Measurements from ENCODE around the gene EEIG2.

Gene EEIG2

GRCh38 chr1:108554682-108555427, 5.0 kb upstream of the EEIG2 start:
- Histone ChIP-seq H3K36me3 (ENCODE audit: control insufficient read depth, insufficient read depth, low read length) (no peaks in the 10 kb centered on the region), H3K4me1 (ENCODE audit: control insufficient read depth, insufficient read depth, low read length) (peaks cover 3% of the 10 kb centered on the region), H3K4me3 (ENCODE audit: low read length) (no peak overlapping the region), H3K27ac (ENCODE audit: low read depth, low read length) (no peak overlapping the region), H3K27me3 (ENCODE audit: control insufficient read depth, insufficient read depth, low read length) (no peaks in the 10 kb centered on the region), H3K9ac (ENCODE audit: low read length) (no peak overlapping the region)

GRCh38 chr1:108556066-108556465, 3.8 kb upstream of the EEIG2 start:
- Histone ChIP-seq H3K36me3 (ENCODE audit: control insufficient read depth, insufficient read depth, low read length) (no peaks in the 10 kb centered on the region), H3K4me1 (ENCODE audit: control insufficient read depth, insufficient read depth, low read length) (peaks cover 7% of the 10 kb centered on the region), H3K27ac (ENCODE audit: low read depth, low read length) (no peak overlapping the region), H3K4me3 (ENCODE audit: low read length) (no peak overlapping the region), H3K27me3 (ENCODE audit: control insufficient read depth, insufficient read depth, low read length) (no peaks in the 10 kb centered on the region), H3K9ac (ENCODE audit: low read length) (no peak overlapping the region)

GRCh38 chr1:108556499-108556898, 3.4 kb upstream of the EEIG2 start:
- Histone ChIP-seq H3K9ac (ENCODE audit: low read length) (no peak overlapping the region), H3K27ac (ENCODE audit: low read depth, low read length) (no peak overlapping the region), H3K36me3 (ENCODE audit: control insufficient read depth, insufficient read depth, low read length) (no peaks in the 10 kb centered on the region)

GRCh38 chr1:108557296-108557695, 2.6 kb upstream of the EEIG2 start:
- Histone ChIP-seq H3K9ac (ENCODE audit: low read length) (no peak overlapping the region), H3K27me3 (ENCODE audit: control insufficient read depth, insufficient read depth, low read length) (no peaks in the 10 kb centered on the region), H3K4me3 (ENCODE audit: low read length) (no peak overlapping the region), H3K27ac (ENCODE audit: low read depth, low read length) (no peak overlapping the region), H3K36me3 (ENCODE audit: control insufficient read depth, insufficient read depth, low read length) (no peaks in the 10 kb centered on the region), H3K4me1 (ENCODE audit: control insufficient read depth, insufficient read depth, low read length) (peaks cover 7% of the 10 kb centered on the region)

More at GRCh38 chr1:108556499-108556898, 3.4 kb upstream of the EEIG2 start:
- Histone ChIP-seq H3K4me3 (ENCODE audit: low read length) (no peak overlapping the region), H3K4me1 (ENCODE audit: control insufficient read depth, insufficient read depth, low read length) (peaks cover 7% of the 10 kb centered on the region), H3K27me3 (ENCODE audit: control insufficient read depth, insufficient read depth, low read length) (no peaks in the 10 kb centered on the region)

- peak overlapping the region; percentile 80 for H3K4me3 ChIP-seq (ENCODE audit: low read length)
- H3K27ac ChIP-seq (ENCODE audit: low read depth, low read length), result no peak overlapping the region
- peak overlapping the region; percentile 74 for H3K9ac ChIP-seq (ENCODE audit: low read length)
- no peaks in the 10 kb centered on the region for H3K36me3 ChIP-seq (ENCODE audit: control insufficient read depth, insufficient read depth, low read length)
- peaks cover 7% of the 10 kb centered on the region for H3K4me1 ChIP-seq (ENCODE audit: control insufficient read depth, insufficient read depth, low read length)
- H3K27me3 ChIP-seq (ENCODE audit: control insufficient read depth, insufficient read depth, low read length), result no peaks in the 10 kb centered on the region
Observed at GRCh38 chr1:108560189-108560873, 431 bp downstream of the EEIG2 start.

GRCh38 chr1:108560874-108561459, 1.1 kb downstream of the EEIG2 start:
- Histone ChIP-seq H3K4me1 (ENCODE audit: control insufficient read depth, insufficient read depth, low read length) (peaks cover 7% of the 10 kb centered on the region), H3K36me3 (ENCODE audit: control insufficient read depth, insufficient read depth, low read length) (no peaks in the 10 kb centered on the region), H3K9ac (ENCODE audit: low read length) (peak overlapping the region; percentile 74), H3K4me3 (ENCODE audit: low read length) (peak overlapping the region; percentile 80), H3K27me3 (ENCODE audit: control insufficient read depth, insufficient read depth, low read length) (no peaks in the 10 kb centered on the region), H3K27ac (ENCODE audit: low read depth, low read length) (no peak overlapping the region)

GRCh38 chr1:108561689-108562326, 1.9 kb downstream of the EEIG2 start:
- Histone ChIP-seq H3K27me3 (ENCODE audit: control insufficient read depth, insufficient read depth, low read length) (no peaks in the 10 kb centered on the region), H3K27ac (ENCODE audit: low read depth, low read length) (no peak overlapping the region), H3K4me1 (ENCODE audit: control insufficient read depth, insufficient read depth, low read length) (peaks cover 7% of the 10 kb centered on the region), H3K4me3 (ENCODE audit: low read length) (peak overlapping the region; percentile 28), H3K9ac (ENCODE audit: low read length) (no peak overlapping the region), H3K36me3 (ENCODE audit: control insufficient read depth, insufficient read depth, low read length) (no peaks in the 10 kb centered on the region)

- Histone ChIP-seq H3K27me3 (ENCODE audit: control insufficient read depth, insufficient read depth, low read length) (no peaks in the 10 kb centered on the region), H3K36me3 (ENCODE audit: control insufficient read depth, insufficient read depth, low read length) (no peaks in the 10 kb centered on the region), H3K4me1 (ENCODE audit: control insufficient read depth, insufficient read depth, low read length) (peaks cover 7% of the 10 kb centered on the region), H3K4me3 (ENCODE audit: low read length) (no peak overlapping the region), H3K9ac (ENCODE audit: low read length) (no peak overlapping the region), H3K27ac (ENCODE audit: low read depth, low read length) (no peak overlapping the region)
Observed at GRCh38 chr1:108563808-108564207, 3.9 kb downstream of the EEIG2 start.

- H3K4me3 ChIP-seq (ENCODE audit: low read length), result no peak overlapping the region
- H3K36me3 ChIP-seq (ENCODE audit: control insufficient read depth, insufficient read depth, low read length), result no peaks in the 10 kb centered on the region
- peaks cover 4% of the 10 kb centered on the region for H3K4me1 ChIP-seq (ENCODE audit: control insufficient read depth, insufficient read depth, low read length)
- H3K9ac ChIP-seq (ENCODE audit: low read length), result no peak overlapping the region
- no peak overlapping the region for H3K27ac ChIP-seq (ENCODE audit: low read depth, low read length)
- H3K27me3 ChIP-seq (ENCODE audit: control insufficient read depth, insufficient read depth, low read length), result no peaks in the 10 kb centered on the region
Observed at GRCh38 chr1:108565081-108565480, 5.2 kb downstream of the EEIG2 start.

GRCh38 chr1:108565512-108565911, 5.6 kb downstream of the EEIG2 start:
- H3K4me1 ChIP-seq (ENCODE audit: control insufficient read depth, insufficient read depth, low read length), result peaks cover 4% of the 10 kb centered on the region
- H3K27me3 ChIP-seq (ENCODE audit: control insufficient read depth, insufficient read depth, low read length), result no peaks in the 10 kb centered on the region
- no peak overlapping the region for H3K27ac ChIP-seq (ENCODE audit: low read depth, low read length)
- H3K9ac ChIP-seq (ENCODE audit: low read length), result no peak overlapping the region
- no peaks in the 10 kb centered on the region for H3K36me3 ChIP-seq (ENCODE audit: control insufficient read depth, insufficient read depth, low read length)
- no peak overlapping the region for H3K4me3 ChIP-seq (ENCODE audit: low read length)

GRCh38 chr1:108568589-108568988, 8.7 kb downstream of the EEIG2 start:
- Histone ChIP-seq H3K4me3 (ENCODE audit: low read length) (no peak overlapping the region), H3K36me3 (ENCODE audit: control insufficient read depth, insufficient read depth, low read length) (no peaks in the 10 kb centered on the region), H3K9ac (ENCODE audit: low read length) (no peak overlapping the region), H3K27me3 (ENCODE audit: control insufficient read depth, insufficient read depth, low read length) (no peaks in the 10 kb centered on the region), H3K4me1 (ENCODE audit: control insufficient read depth, insufficient read depth, low read length) (no peaks in the 10 kb centered on the region), H3K27ac (ENCODE audit: low read depth, low read length) (no peak overlapping the region)

GRCh38 chr1:108569097-108569728, 9.3 kb downstream of the EEIG2 start:
- Histone ChIP-seq H3K9ac (ENCODE audit: low read length) (no peak overlapping the region), H3K4me1 (ENCODE audit: control insufficient read depth, insufficient read depth, low read length) (no peaks in the 10 kb centered on the region), H3K27ac (ENCODE audit: low read depth, low read length) (no peak overlapping the region), H3K27me3 (ENCODE audit: control insufficient read depth, insufficient read depth, low read length) (no peaks in the 10 kb centered on the region), H3K36me3 (ENCODE audit: control insufficient read depth, insufficient read depth, low read length) (no peaks in the 10 kb centered on the region), H3K4me3 (ENCODE audit: low read length) (no peak overlapping the region)

Measured in rectal smooth muscle tissue (tissue), 1 donor.